Measurements from ENCODE around the gene GPD2.

Gene GPD2

DNA sequence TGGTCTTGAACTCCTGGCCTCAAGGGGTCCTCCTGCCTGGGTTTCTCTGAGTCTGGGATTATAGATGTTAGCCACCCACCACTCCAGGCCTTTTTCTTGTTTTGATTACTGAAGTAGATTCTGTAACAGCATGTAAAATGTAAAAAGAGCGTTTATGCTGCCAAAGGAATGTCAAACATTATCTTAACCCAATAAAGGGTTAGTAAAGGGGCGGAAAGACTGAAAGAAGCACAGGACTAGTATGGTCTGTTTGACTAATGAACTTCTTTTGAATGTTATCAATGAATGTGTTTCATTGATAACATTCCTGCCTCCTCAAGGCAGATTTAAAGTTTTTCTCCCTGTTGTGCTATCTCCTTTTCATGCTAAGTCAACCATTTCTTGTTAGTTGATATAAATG is 29.4 kb downstream of the GPD2 start:
- H3K4me3 Mint-ChIP-seq: no peak overlapping the region
- H3K36me3 Mint-ChIP-seq (ENCODE audit: low read depth): peaks cover 11% of the 10 kb centered on the region
- peaks cover 13% of the 10 kb centered on the region for H3K4me1 Mint-ChIP-seq
- peaks cover 3% of the 10 kb centered on the region for H3K9me3 Mint-ChIP-seq
- no peak overlapping the region for H3K27ac Mint-ChIP-seq
- no peaks in the 10 kb centered on the region for H3K27me3 Mint-ChIP-seq (ENCODE audit: low read depth, poor library complexity)
- DNase-seq: no peak
- TF ChIP-seq CTCF (IDR thresholded peaks at IDR 0.05): no peak

- H3K36me3 Mint-ChIP-seq (ENCODE audit: low read depth): peaks cover 11% of the 10 kb centered on the region
- no peaks in the 10 kb centered on the region for H3K27me3 Mint-ChIP-seq (ENCODE audit: low read depth, poor library complexity)
- TF ChIP-seq CTCF (IDR thresholded peaks at IDR 0.05): no peak
- peak overlapping the region; percentile 88 for H3K27ac Mint-ChIP-seq
- DNase-seq: no peak
- H3K9me3 Mint-ChIP-seq: peaks cover 3% of the 10 kb centered on the region
- H3K4me1 Mint-ChIP-seq: peaks cover 20% of the 10 kb centered on the region
- H3K4me3 Mint-ChIP-seq: no peak overlapping the region
Measured at GRCh38 chr2:156466739-156467405, 30.7 kb downstream of the GPD2 start.

GRCh38 chr2:156470975-156471583 is 34.9 kb downstream of the GPD2 start:
- TF ChIP-seq CTCF (IDR thresholded peaks at IDR 0.05): no peak
- no peaks in the 10 kb centered on the region for H3K27me3 Mint-ChIP-seq (ENCODE audit: low read depth, poor library complexity)
- no peak overlapping the region for H3K4me3 Mint-ChIP-seq
- peaks cover 11% of the 10 kb centered on the region for H3K36me3 Mint-ChIP-seq (ENCODE audit: low read depth)
- H3K27ac Mint-ChIP-seq: peak overlapping the region; percentile 6
- peaks cover 20% of the 10 kb centered on the region for H3K4me1 Mint-ChIP-seq
- no peak for DNase-seq
- H3K9me3 Mint-ChIP-seq: peaks cover 3% of the 10 kb centered on the region

GRCh38 chr2:156471762-156472161 is 35.6 kb downstream of the GPD2 start:
- TF ChIP-seq CTCF (IDR thresholded peaks at IDR 0.05): no peak
- H3K4me3 Mint-ChIP-seq: no peak overlapping the region
- peaks cover 3% of the 10 kb centered on the region for H3K9me3 Mint-ChIP-seq
- no peak overlapping the region for H3K27ac Mint-ChIP-seq
- no peak for DNase-seq
- H3K27me3 Mint-ChIP-seq (ENCODE audit: low read depth, poor library complexity): no peaks in the 10 kb centered on the region
- H3K36me3 Mint-ChIP-seq (ENCODE audit: low read depth): peaks cover 13% of the 10 kb centered on the region
- H3K4me1 Mint-ChIP-seq: peaks cover 17% of the 10 kb centered on the region

DNA sequence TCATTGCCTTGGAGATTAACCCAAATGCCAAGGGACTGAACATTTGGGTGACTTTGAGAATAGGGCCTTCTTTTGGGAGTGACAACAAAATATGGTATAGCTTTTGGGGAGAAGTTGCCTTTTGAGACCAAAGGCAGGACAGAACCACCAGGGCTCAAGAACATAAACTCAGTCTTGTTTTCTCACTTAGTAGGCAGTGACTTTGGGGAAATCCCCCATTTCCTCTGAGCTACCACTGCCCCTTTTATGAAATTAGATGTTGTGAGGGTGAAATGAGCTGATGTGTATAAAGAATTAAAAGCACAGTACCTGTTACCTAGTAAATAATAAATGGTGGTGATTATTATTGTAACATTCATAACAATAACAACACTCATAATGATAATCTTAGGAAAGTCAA is 36.5 kb downstream of the GPD2 start:
- peaks cover 17% of the 10 kb centered on the region for H3K36me3 Mint-ChIP-seq (ENCODE audit: low read depth)
- peaks cover 3% of the 10 kb centered on the region for H3K9me3 Mint-ChIP-seq
- H3K27me3 Mint-ChIP-seq (ENCODE audit: low read depth, poor library complexity): no peaks in the 10 kb centered on the region
- no peak for TF ChIP-seq CTCF (IDR thresholded peaks at IDR 0.05)
- H3K4me3 Mint-ChIP-seq: no peak overlapping the region
- H3K4me1 Mint-ChIP-seq: peaks cover 7% of the 10 kb centered on the region
- H3K27ac Mint-ChIP-seq: no peak overlapping the region
- DNase-seq: no peak

DNA sequence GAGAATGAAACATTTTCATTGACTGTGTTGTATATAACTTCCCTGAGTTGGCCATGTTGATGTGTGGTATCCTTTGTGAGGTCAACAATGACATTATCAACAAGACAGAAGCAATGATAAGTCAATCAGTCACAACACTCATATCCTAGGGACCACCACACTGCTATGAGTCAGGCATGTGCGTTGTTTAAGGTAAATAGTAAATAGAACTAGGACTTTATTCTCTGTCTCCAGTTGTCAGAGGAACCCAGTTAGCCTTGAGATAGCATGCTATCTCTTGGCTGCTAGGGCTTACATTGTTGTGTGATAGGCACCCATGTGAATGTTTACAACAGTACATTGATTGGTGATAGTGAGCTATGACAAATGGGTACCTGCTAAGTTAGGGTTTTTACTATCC is 37.3 kb downstream of the GPD2 start:
- Mint-ChIP-seq H3K27me3 (ENCODE audit: low read depth, poor library complexity) (no peaks in the 10 kb centered on the region), H3K4me1 (peaks cover 6% of the 10 kb centered on the region), H3K36me3 (ENCODE audit: low read depth) (peaks cover 13% of the 10 kb centered on the region), H3K27ac (no peak overlapping the region), H3K9me3 (peaks cover 3% of the 10 kb centered on the region), H3K4me3 (no peak overlapping the region)
- no peak for TF ChIP-seq CTCF (IDR thresholded peaks at IDR 0.05)
- no peak for DNase-seq
